Mesenchymal stem cell (in vitro differentiated cells and primary cell): ENCODE data around the gene MYLK3.

Source experiments
- DNase-seq: peaks from one replicate; pipeline ENCODE4 v3.0.0-alpha.2; 2013
- H2AFZ ChIP-seq: one replicate; pipeline ENCODE4 v1.6.1; 2013; ENCODE audit warnings: low read depth, mild to moderate bottlenecking, control low read depth, inconsistent platforms, low read length, moderate library complexity
- H2AK5ac ChIP-seq: 2 replicates; pipeline ENCODE4 v1.6.1; 2013; ENCODE audit warnings: low read length, moderate library complexity, mild to moderate bottlenecking, inconsistent platforms; ENCODE audit not compliant: severe bottlenecking
- H2BK120ac ChIP-seq: one replicate; pipeline ENCODE4 v1.6.1; 2013; ENCODE audit warnings: low read depth, mild to moderate bottlenecking, inconsistent platforms, low read length, moderate library complexity
- H2BK12ac ChIP-seq, 2 experiments: one replicate each; pipeline ENCODE4 v1.6.1; 2013; ENCODE audit warnings: inconsistent platforms in 2 of 2, low read length in 2 of 2, mild to moderate bottlenecking in 2 of 2, moderate library complexity in 2 of 2, control low read depth in 1 of 2
- H2BK15ac ChIP-seq: one replicate; pipeline ENCODE4 v1.6.1; 2013; ENCODE audit warnings: mild to moderate bottlenecking, low read depth, inconsistent platforms; ENCODE audit not compliant: poor library complexity, severe bottlenecking
- H2BK5ac ChIP-seq: 2 replicates; pipeline ENCODE4 v1.6.1; 2013; ENCODE audit warnings: low read depth, mild to moderate bottlenecking, low read length, control low read depth, inconsistent platforms; ENCODE audit not compliant: poor library complexity, severe bottlenecking
- H3K14ac ChIP-seq, 2 experiments: one replicate each; pipeline ENCODE4 v1.6.1; 2013; ENCODE audit warnings: inconsistent platforms in 2 of 2, low read length in 2 of 2, control low read depth in 1 of 2, mild to moderate bottlenecking in 1 of 2, moderate library complexity in 1 of 2
- H3K18ac ChIP-seq, 2 experiments: one replicate each; pipeline ENCODE4 v1.6.1; 2013; ENCODE audit warnings: inconsistent platforms in 2 of 2, low read length in 2 of 2, control low read depth in 1 of 2, low read depth in 1 of 2, mild to moderate bottlenecking in 1 of 2
- H3K23ac ChIP-seq, 2 experiments: one replicate each; pipeline ENCODE4 v1.6.1; 2013; ENCODE audit warnings: inconsistent platforms in 2 of 2, low read length in 2 of 2, mild to moderate bottlenecking in 2 of 2, moderate library complexity in 2 of 2, control low read depth in 1 of 2
- H3K27ac ChIP-seq: 2 replicates; pipeline ENCODE4 v1.5.1; 2013; ENCODE audit warnings: mild to moderate bottlenecking, moderate library complexity, low read length, control low read depth, inconsistent platforms; ENCODE audit not compliant: poor library complexity, severe bottlenecking
- H3K27me3 ChIP-seq, 2 experiments: 2 replicates each; pipeline versions ENCODE4 v1.6.1 to v1.7.0; 2013; ENCODE audit warnings: low read length in 2 of 2, mild to moderate bottlenecking in 2 of 2, moderate library complexity in 2 of 2, control low read depth in 1 of 2, inconsistent platforms in 1 of 2; ENCODE audit not compliant: control insufficient read depth in 1 of 2, insufficient read depth in 1 of 2
- H3K36me3 ChIP-seq, 2 experiments: 2 replicates each; pipeline versions ENCODE4 v1.6.1 to v1.7.0; 2013; ENCODE audit warnings: low read length in 2 of 2, control low read depth in 1 of 2, inconsistent platforms in 1 of 2, low read depth in 1 of 2, mild to moderate bottlenecking in 1 of 2; ENCODE audit not compliant: insufficient read depth in 2 of 2, control insufficient read depth in 1 of 2
- H3K4ac ChIP-seq, 2 experiments: one replicate each; pipeline ENCODE4 v1.6.1; 2013; ENCODE audit warnings: inconsistent platforms in 2 of 2, low read length in 2 of 2, mild to moderate bottlenecking in 2 of 2, moderate library complexity in 2 of 2, control low read depth in 1 of 2, low read depth in 1 of 2
- H3K4me1 ChIP-seq: 2 replicates; pipeline ENCODE4 v1.6.1; 2013; ENCODE audit warnings: low read depth, low read length, control low read depth; ENCODE audit not compliant: control insufficient read depth, insufficient read depth
- H3K4me2 ChIP-seq: 2 replicates; pipeline ENCODE4 v1.6.1; 2013; ENCODE audit warnings: low read length, mild to moderate bottlenecking, inconsistent platforms; ENCODE audit not compliant: poor library complexity, severe bottlenecking
- H3K4me3 ChIP-seq, 2 experiments: 2 replicates each; pipeline versions ENCODE4 v1.5.1 to v1.7.0; 2013; ENCODE audit warnings: low read length in 2 of 2, mild to moderate bottlenecking in 2 of 2, control low read depth in 1 of 2, low read depth in 1 of 2; ENCODE audit not compliant: insufficient read depth in 1 of 2
- H3K79me1 ChIP-seq: replicated peaks from 2 replicates; pipeline ENCODE4 v1.6.1; 2013; ENCODE audit warnings: mild to moderate bottlenecking, control low read depth, low read length, inconsistent platforms; ENCODE audit not compliant: poor library complexity, severe bottlenecking
- H3K9ac ChIP-seq: 2 replicates; pipeline ENCODE4 v1.7.0; 2013; ENCODE audit warnings: mild to moderate bottlenecking, low read length, moderate library complexity
- H3K9me3 ChIP-seq: 2 replicates; pipeline ENCODE4 v1.7.0; 2013; ENCODE audit warnings: mild to moderate bottlenecking, low read length; ENCODE audit not compliant: control insufficient read depth
- H4K8ac ChIP-seq: one replicate; pipeline ENCODE4 v1.6.1; 2013; ENCODE audit warnings: inconsistent platforms, mild to moderate bottlenecking, low read length, moderate library complexity
- H4K91ac ChIP-seq: one replicate; pipeline ENCODE4 v1.6.1; 2013; ENCODE audit warnings: mild to moderate bottlenecking, low read length, inconsistent platforms
- WGBS: methylation state at CpG from one replicate; pipeline ENCODE4 v1.1.7; 2013; ENCODE audit warnings: mixed read lengths; 5-methylcytosine and 5-hydroxymethylcytosine counted together

Gene MYLK3

GRCh38 chr16:46751381-46751780, 3.2 kb upstream of the MYLK3 start:
- Histone ChIP-seq H3K27me3 (peaks cover 0 to 14% of the 10 kb centered on the region in 2 experiments), H2BK120ac (no peak overlapping the region), H2BK12ac (no peak overlapping the region), H3K9ac (no peak overlapping the region), H2AFZ (no peak overlapping the region), H3K79me1 (no peaks in the 10 kb centered on the region), H3K14ac (no peak overlapping the region), H3K36me3 (no peaks in the 10 kb centered on the region), H3K4me3 (no peak overlapping the region), H2BK5ac (no peak overlapping the region), H3K4ac (no peak overlapping the region), H4K91ac (no peak overlapping the region), H3K27ac (no peak overlapping the region), H2AK5ac (no peak overlapping the region), H3K18ac (no peak overlapping the region), H2BK15ac (no peak overlapping the region), H4K8ac (no peak overlapping the region), H3K4me2 (no peak overlapping the region), H3K23ac (no peak overlapping the region), H3K4me1 (peaks cover 24% of the 10 kb centered on the region), H3K9me3 (no peaks in the 10 kb centered on the region)
- no peak for DNase-seq
- WGBS = 91% methylated on average over 7 of the region's 7 CpGs

DNA sequence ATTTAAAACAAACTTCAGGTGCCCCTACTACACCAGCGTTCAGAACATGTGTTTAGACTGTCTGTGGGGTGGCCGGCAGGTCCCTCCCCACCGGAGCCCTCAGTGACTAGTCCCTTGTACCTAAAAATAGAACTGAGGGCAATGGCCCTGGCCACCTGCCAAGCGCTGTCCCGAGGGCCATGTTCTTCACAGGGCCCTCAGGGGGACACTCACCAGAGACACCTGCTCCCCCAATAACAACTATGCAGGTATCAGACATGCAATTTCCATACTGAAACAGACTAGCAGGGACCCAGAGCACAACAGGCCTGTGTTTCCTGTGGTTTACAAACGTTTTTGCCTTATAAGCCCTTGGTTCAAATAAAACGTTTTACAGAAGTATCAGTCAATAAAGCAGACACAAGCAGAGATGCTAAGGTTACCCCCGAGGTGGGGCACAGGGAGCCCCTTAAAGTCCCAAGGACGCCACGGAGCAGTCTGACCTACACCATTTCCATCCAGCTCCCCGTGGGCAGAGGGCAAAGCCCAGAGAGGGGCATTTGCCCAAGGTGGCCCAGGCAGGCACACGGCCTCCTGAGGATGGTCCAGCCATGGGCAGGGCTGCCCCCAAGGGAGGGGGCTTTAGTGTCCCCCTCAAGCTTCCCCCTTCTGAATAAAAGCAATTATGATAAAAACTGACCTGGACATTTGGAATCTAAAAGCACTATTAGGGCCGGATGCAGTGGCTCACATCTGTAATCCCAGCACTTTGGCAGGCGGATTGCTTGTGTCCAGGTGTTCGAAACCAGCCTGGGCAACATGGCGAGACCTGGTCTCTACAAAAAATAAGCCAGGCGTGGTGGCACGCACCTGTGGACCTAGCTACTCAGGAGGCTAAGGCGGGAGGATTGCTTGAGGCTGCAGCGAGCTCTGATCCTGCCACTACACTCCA, 896 bp upstream of the MYLK3 start:
- no peak overlapping the region for H2BK5ac ChIP-seq
- DNase-seq = peak; percentile 31
- peaks cover 24% of the 10 kb centered on the region for H3K4me1 ChIP-seq
- H2BK120ac ChIP-seq = no peak overlapping the region
- no peak overlapping the region for H3K9ac ChIP-seq
- H4K8ac ChIP-seq = no peak overlapping the region
- H3K36me3 ChIP-seq = no peaks in the 10 kb centered on the region
- H3K79me1 ChIP-seq = no peaks in the 10 kb centered on the region
- peak overlapping the region; percentile 33 for H2AK5ac ChIP-seq
- peaks cover 0 to 9% of the 10 kb centered on the region in 2 experiments for H3K27me3 ChIP-seq
- H2BK12ac ChIP-seq = no peak overlapping the region
- no peak overlapping the region for H2AFZ ChIP-seq
- H3K27ac ChIP-seq = no peak overlapping the region
- H3K4me2 ChIP-seq = peak overlapping the region; percentile 24
- WGBS = 78% methylated on average over 20 of the region's 20 CpGs
- no peak overlapping the region for H3K4me3 ChIP-seq
- no peak overlapping the region for H3K18ac ChIP-seq
- peak overlapping the region in 1 of 2 experiments; percentile 10 for H3K23ac ChIP-seq
- H3K4ac ChIP-seq = no peak overlapping the region
- no peaks in the 10 kb centered on the region for H3K9me3 ChIP-seq
- no peak overlapping the region for H2BK15ac ChIP-seq
- H3K14ac ChIP-seq = no peak overlapping the region
- H4K91ac ChIP-seq = no peak overlapping the region

DNA sequence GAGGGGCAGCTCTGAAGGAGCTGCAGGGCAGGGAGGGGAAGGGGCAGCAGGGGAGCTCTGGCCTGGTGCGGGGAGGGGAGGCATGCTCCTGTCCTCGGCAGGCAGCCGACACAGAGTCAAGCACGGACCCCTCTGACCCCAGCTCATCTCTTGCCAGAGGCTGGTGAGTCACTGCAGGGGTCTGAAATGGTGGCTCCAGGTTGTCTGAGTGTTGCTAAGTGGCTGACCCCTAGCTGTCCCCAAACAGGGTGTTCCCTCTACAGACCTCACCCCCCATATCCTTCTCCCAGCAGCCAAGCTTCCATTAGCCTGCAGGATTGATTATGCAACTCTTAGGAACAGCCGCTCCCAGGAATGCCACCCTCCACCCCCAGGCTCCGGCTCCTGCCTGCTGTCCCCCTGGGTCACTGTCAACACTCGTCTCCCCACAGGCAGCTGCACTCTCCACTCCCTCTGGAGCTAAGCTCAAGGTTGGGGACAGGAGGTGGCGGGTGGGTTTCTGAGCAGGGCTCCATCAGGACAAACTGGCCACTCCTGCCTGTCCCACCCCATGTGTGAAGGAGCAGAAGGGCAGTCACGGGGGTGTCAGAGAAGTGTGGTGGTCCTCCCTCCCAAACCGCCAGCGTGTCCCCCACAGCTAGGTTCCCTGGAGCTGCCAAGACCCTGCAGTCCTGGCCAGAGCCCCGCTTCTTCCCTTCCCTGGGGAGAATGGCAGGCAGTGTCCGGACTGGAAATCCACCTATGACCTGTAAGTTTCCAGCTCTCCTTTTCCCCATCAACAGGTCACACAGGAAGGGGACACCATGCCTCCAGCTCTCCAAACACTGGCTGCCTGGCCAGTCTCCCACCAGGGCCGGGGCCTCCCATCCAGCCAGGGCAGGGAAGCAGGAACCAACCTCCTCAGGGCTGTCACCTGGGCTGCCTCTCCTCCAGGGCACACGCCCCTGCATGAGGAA, 1.0 kb downstream of the MYLK3 start:
- Histone ChIP-seq H3K4ac (peak overlapping the region in 1 of 2 experiments; percentile 37), H3K4me3 (no peak overlapping the region), H2BK120ac (no peak overlapping the region), H3K23ac (peak overlapping the region in 1 of 2 experiments; percentile 35), H3K79me1 (no peaks in the 10 kb centered on the region), H3K9ac (no peak overlapping the region), H2BK5ac (no peak overlapping the region), H3K9me3 (no peaks in the 10 kb centered on the region), H3K4me2 (no peak overlapping the region), H2BK12ac (peak overlapping the region in 1 of 2 experiments; percentile 83), H2BK15ac (peak overlapping the region; percentile 36), H4K8ac (peak overlapping the region; percentile 52), H3K36me3 (no peaks in the 10 kb centered on the region), H4K91ac (peak overlapping the region; percentile 58), H2AK5ac (peak overlapping the region; percentile 57), H2AFZ (peak overlapping the region; percentile 31), H3K18ac (peak overlapping the region; percentile 37 to 38), H3K27me3 (peaks cover 0 to 18% of the 10 kb centered on the region in 2 experiments), H3K4me1 (peaks cover 27% of the 10 kb centered on the region), H3K27ac (no peak overlapping the region), H3K14ac (peak overlapping the region in 1 of 2 experiments; percentile 62)
- 75% methylated on average over 10 of the region's 15 CpGs for WGBS
- peak; percentile 48 for DNase-seq
